ENCODE measurements around the gene STMN3.

STMN3 gene

GRCh38 chr20:63657260-63657936 lies 4.2 kb upstream of the STMN3 start (continued):
- 0 out of 2 replicates have a peak, but pooled peaks have one; percentile 9 for TF ChIP-seq PATZ1 (tag by site-specific recombination; IDR thresholded peaks at IDR 0.05)

- Histone ChIP-seq H3K9me3 (ENCODE audit: control insufficient read depth, insufficient read depth, low read depth, low read length) (no peaks in the 10 kb centered on the region), H3K4me3 (ENCODE audit: low read depth, low read length) (no peak overlapping the region), H3K36me3 (ENCODE audit: control insufficient read depth in 2 of 2, insufficient read depth in 1 of 2, low read length in 2 of 2) (peaks cover 0 to 13% of the 10 kb centered on the region in 2 experiments; a peak in 1 of 3 replicates), H3K4me1 (ENCODE audit: control insufficient read depth, insufficient read depth, low read length) (no peaks in the 10 kb centered on the region; the same call in 1 of the 2 replicates), H3K27ac (ENCODE audit: extremely low read depth, low read depth, low read length) (no peak overlapping the region)
- TF ChIP-seq EGR2 (tag by site-specific recombination; IDR thresholded peaks at IDR 0.05; ENCODE audit: low read depth) (no peak), ZBTB10 (tag by site-specific recombination; IDR thresholded peaks at IDR 0.05) (no peak), GLI4 (tag by site-specific recombination; IDR thresholded peaks at IDR 0.05) (no peak), ZFP41 (tag by site-specific recombination; IDR thresholded peaks at IDR 0.05; ENCODE audit: borderline replicate concordance) (no peak), ZNF157 (tag by site-specific recombination; IDR thresholded peaks at IDR 0.05) (no peak), ZNF24 (tag by site-specific recombination; IDR thresholded peaks at IDR 0.05) (no peak), ZNF600 (tag by site-specific recombination; IDR thresholded peaks at IDR 0.05) (no peak), SP3 (tag by site-specific recombination; IDR thresholded peaks at IDR 0.05) (no peak), ZSCAN23 (tag by site-specific recombination; IDR thresholded peaks at IDR 0.05) (no peak), ZNF548 (tag by site-specific recombination; IDR thresholded peaks at IDR 0.05) (no peak), ZNF747 (tag by site-specific recombination; IDR thresholded peaks at IDR 0.05) (no peak), OSR2 (tag by site-specific recombination; IDR thresholded peaks at IDR 0.05) (no peak), ZNF146 (tag by site-specific recombination; IDR thresholded peaks at IDR 0.05) (no peak), ZNF843 (tag by site-specific recombination; IDR thresholded peaks at IDR 0.05) (no peak), ZBTB11 (tag by site-specific recombination; conservative IDR thresholded peaks at IDR 0.05; ENCODE audit: low read depth) (no peak), ZNF214 (tag by site-specific recombination; IDR thresholded peaks at IDR 0.05; ENCODE audit: borderline replicate concordance) (no peak), ZNF501 (tag by site-specific recombination; IDR thresholded peaks at IDR 0.05) (no peak), REPIN1 (tag by site-specific recombination; IDR thresholded peaks at IDR 0.05; ENCODE audit: low read depth) (no peak), SCRT2 (tag by site-specific recombination; IDR thresholded peaks at IDR 0.05) (no peak), ZFP69B (tag by site-specific recombination; IDR thresholded peaks at IDR 0.05) (no peak)
- ChIA-PET CTCF (no interaction called here), POLR2A (no interaction called here)
These were observed 3.2 kb upstream of the STMN3 start for GRCh38 chr20:63656451-63656850.

Measured in HEK293 (cell line).